KMS-11 (cell line): ENCODE results near the gene TTLL11.

Experiments used
- H2AFZ ChIP-seq: fragments of 200-600 bp; sonication (generic); 2 replicates; pipeline ENCODE4 v1.6.1; 2016; ENCODE audit warnings: antibody characterized with exemption, mixed run types, low read depth
- H3K27ac ChIP-seq: fragments of 200-600 bp; sonication (generic); 2 replicates; pipeline ENCODE4 v1.6.1; 2016; ENCODE audit warnings: mild to moderate bottlenecking, mixed run types
- H3K27me3 ChIP-seq: fragments of 200-600 bp; sonication (generic); 2 replicates; pipeline ENCODE4 v1.6.1; 2017; ENCODE audit warnings: mild to moderate bottlenecking, low read depth, mixed run types, moderate library complexity; ENCODE audit not compliant: insufficient read depth
- H3K36me3 ChIP-seq: fragments of 200-600 bp; sonication (generic); 2 replicates; pipeline ENCODE4 v1.6.1; 2017; ENCODE audit warnings: mild to moderate bottlenecking, mixed run types; ENCODE audit not compliant: insufficient read depth
- H3K4me1 ChIP-seq: fragments of 200-600 bp; sonication (generic); 2 replicates; pipeline ENCODE4 v1.6.1; 2016; ENCODE audit warnings: mild to moderate bottlenecking, low read depth, mixed run types; ENCODE audit not compliant: poor library complexity, severe bottlenecking
- H3K4me2 ChIP-seq: fragments of 200-600 bp; sonication (generic); 2 replicates; pipeline ENCODE4 v1.7.0; 2016; ENCODE audit warnings: mild to moderate bottlenecking, mixed run types
- H3K4me3 ChIP-seq: fragments of 200-600 bp; sonication (generic); IDR thresholded peaks from 2 replicates; pipeline ENCODE4 v1.6.1; 2017; ENCODE audit warnings: low read depth, low read length, mixed read lengths; ENCODE audit not compliant: insufficient read depth
- H3K79me2 ChIP-seq: fragments of 200-600 bp; sonication (generic); 2 replicates; pipeline ENCODE4 v1.6.1; 2016; ENCODE audit warnings: low read depth, mixed run types; ENCODE audit not compliant: insufficient read depth
- H3K9ac ChIP-seq: fragments of 200-600 bp; sonication (generic); 2 replicates; pipeline ENCODE4 v1.6.1; 2016; ENCODE audit warnings: mild to moderate bottlenecking, mixed run types
- H4K20me1 ChIP-seq: fragments of 200-600 bp; sonication (generic); 2 replicates; pipeline ENCODE4 v1.6.1; 2016; ENCODE audit warnings: mild to moderate bottlenecking, mixed run types; ENCODE audit not compliant: insufficient read depth
- TF ChIP-seq, protein P1 (sequence below): fragments of 200-600 bp; sonication (generic); conservative IDR thresholded peaks from 2 replicates; pipeline ENCODE4 v1.6.1; 2017; ENCODE audit warnings: low read depth, mild to moderate bottlenecking, antibody characterized with exemption, low read length, moderate library complexity, mixed read lengths

The TTLL11 gene

GRCh38 chr9:121825031-121825691 is 267.9 kb downstream of the TTLL11 start:
- no peaks in the 10 kb centered on the region for H3K27me3 ChIP-seq
- H3K36me3 ChIP-seq = no peaks in the 10 kb centered on the region
- no peaks in the 10 kb centered on the region for H3K4me1 ChIP-seq
- no peak overlapping the region for H3K27ac ChIP-seq
- H3K79me2 ChIP-seq = no peaks in the 10 kb centered on the region
- no peak overlapping the region for H3K4me2 ChIP-seq
- H4K20me1 ChIP-seq = no peaks in the 10 kb centered on the region
- no peak overlapping the region for H3K4me3 ChIP-seq
- TF ChIP-seq, protein P1, sequence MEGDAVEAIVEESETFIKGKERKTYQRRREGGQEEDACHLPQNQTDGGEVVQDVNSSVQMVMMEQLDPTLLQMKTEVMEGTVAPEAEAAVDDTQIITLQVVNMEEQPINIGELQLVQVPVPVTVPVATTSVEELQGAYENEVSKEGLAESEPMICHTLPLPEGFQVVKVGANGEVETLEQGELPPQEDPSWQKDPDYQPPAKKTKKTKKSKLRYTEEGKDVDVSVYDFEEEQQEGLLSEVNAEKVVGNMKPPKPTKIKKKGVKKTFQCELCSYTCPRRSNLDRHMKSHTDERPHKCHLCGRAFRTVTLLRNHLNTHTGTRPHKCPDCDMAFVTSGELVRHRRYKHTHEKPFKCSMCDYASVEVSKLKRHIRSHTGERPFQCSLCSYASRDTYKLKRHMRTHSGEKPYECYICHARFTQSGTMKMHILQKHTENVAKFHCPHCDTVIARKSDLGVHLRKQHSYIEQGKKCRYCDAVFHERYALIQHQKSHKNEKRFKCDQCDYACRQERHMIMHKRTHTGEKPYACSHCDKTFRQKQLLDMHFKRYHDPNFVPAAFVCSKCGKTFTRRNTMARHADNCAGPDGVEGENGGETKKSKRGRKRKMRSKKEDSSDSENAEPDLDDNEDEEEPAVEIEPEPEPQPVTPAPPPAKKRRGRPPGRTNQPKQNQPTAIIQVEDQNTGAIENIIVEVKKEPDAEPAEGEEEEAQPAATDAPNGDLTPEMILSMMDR = no peak
- H3K9ac ChIP-seq = no peak overlapping the region
- H2AFZ ChIP-seq = no peak overlapping the region

DNA sequence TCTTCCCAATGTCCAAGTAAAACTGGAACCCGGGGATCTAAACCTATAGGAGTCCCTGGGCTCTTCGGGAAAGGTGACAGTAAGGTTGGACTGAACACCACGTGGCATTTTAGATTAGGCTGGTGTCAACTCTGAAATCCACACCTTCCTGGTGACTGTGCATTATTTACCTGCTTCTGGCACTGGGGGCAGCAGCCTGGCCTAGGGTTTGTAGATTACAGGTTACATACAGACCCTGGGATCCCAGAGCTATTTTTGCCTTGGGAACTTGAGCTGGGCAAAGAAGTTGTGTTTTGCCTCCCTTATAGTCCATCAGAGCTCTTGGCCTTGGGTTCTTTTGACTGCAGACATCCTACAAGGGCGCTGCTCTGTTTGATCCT is 268.5 kb downstream of the TTLL11 start:
- Histone ChIP-seq H2AFZ (no peak overlapping the region), H3K36me3 (no peaks in the 10 kb centered on the region)
- TF ChIP-seq, protein P1 = no peak

GRCh38 chr9:121823451-121824169 is 269.5 kb downstream of the TTLL11 start:
- Histone ChIP-seq H3K79me2 (no peaks in the 10 kb centered on the region), H3K4me2 (no peak overlapping the region), H3K4me1 (no peaks in the 10 kb centered on the region), H2AFZ (no peak overlapping the region), H3K27me3 (no peaks in the 10 kb centered on the region), H3K36me3 (no peaks in the 10 kb centered on the region), H3K27ac (no peak overlapping the region), H3K4me3 (no peak overlapping the region), H3K9ac (no peak overlapping the region), H4K20me1 (no peaks in the 10 kb centered on the region)
- TF ChIP-seq, protein P1 = no peak

More for the DNA sequence above, 268.5 kb downstream of the TTLL11 start:
- Histone ChIP-seq H3K9ac (no peak overlapping the region), H3K4me3 (no peak overlapping the region), H3K4me1 (no peaks in the 10 kb centered on the region), H4K20me1 (no peaks in the 10 kb centered on the region), H3K4me2 (no peak overlapping the region), H3K79me2 (no peaks in the 10 kb centered on the region), H3K27me3 (no peaks in the 10 kb centered on the region), H3K27ac (no peak overlapping the region)

DNA sequence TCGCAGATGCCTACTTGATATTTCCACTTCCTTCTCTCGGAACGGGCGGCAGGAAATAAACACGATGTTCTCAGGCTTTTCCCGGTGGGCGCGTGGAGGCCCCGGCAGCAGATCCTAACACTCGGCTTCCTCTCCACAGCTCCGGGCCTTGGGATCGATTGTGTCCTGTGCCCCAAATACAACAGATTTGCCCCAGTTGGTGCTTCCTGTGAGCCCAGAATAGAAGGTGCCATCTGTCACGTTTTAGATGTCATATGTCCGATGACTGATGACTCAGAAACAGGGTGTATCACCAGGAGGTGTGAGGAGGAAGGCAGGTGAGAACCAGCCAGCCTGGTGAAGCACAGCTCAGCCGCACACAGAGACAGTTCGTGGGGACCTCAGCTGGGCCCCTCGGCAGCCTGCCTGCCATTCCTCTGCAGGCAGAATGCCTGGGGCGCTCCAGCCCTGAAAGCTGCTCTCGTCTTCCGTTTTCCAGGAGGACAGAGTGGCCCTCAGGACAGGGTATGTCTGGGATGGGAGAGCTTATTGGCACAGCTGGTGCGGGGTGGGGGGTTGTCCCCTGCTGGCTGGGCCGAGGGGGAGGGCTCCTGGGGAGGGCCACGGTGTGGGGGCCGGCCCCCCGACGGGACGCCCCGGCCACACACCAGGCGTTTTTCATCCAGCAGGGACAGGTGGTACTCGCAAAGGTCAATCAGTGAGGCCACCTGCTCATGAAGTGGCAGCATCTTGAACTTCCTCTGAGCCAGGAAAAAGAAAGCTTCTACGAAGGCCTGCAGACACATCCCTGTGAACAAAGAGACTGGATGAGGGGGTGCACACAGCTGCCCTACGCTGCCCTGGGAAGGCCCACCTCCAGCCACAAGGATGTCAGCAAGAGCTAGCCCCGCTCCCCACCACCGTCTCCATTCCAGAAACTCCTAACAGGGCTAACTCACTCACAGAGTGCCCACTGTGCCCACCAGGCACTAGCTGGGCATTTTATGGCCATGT is 270.7 kb downstream of the TTLL11 start:
- no peaks in the 10 kb centered on the region for H3K79me2 ChIP-seq
- H3K4me2 ChIP-seq = no peak overlapping the region
- H2AFZ ChIP-seq = no peak overlapping the region
- H3K36me3 ChIP-seq = no peaks in the 10 kb centered on the region
- TF ChIP-seq, protein P1 = no peak
- no peak overlapping the region for H3K4me3 ChIP-seq
- no peaks in the 10 kb centered on the region for H3K27me3 ChIP-seq
- no peaks in the 10 kb centered on the region for H4K20me1 ChIP-seq
- no peak overlapping the region for H3K9ac ChIP-seq
- no peaks in the 10 kb centered on the region for H3K4me1 ChIP-seq
- H3K27ac ChIP-seq = no peak overlapping the region
